GM12878 (cell line): Measurements from ENCODE around the gene CAPN8. TPM values are rescaled to one million over a fixed set of nuclear protein-coding genes. Genes with fewer than 3 reads are reported as not detected.

Experiments used
- ATAC-seq: fragments of 200-7000 bp; cut with Tn5 transposase; 3 replicates; pipeline ENCODE4 v1.9.1; 2020; ENCODE audit warnings: mild to moderate bottlenecking, moderate library complexity
- BruUV-seq: library from RNA; stranded (reverse); fragments of 400-500 nt; replicated peaks from 2 replicates; lab custom pipeline; 2021; lab: Mats Ljungman, UMichigan
- CTCF ChIA-PET: fragments of 300-600 bp; sonication (Branson Sonifier 250); formaldehyde crosslinking; extraction: SDS; loops from one replicate; lab custom pipeline; 2021; ENCODE audit warnings: inconsistent platforms; lab: Yijun Ruan, JAX
- POLR2A ChIA-PET: fragments of 350-600 bp; formaldehyde crosslinking; extraction: SDS; loops from one replicate; lab custom pipeline; 2021; ENCODE audit warnings: inconsistent platforms; lab: Charles Lee
- RAD21 ChIA-PET: fragments of 300-600 bp; sonication (Branson Sonifier 250); formaldehyde crosslinking; loops from one replicate; lab custom pipeline; 2023; ENCODE audit warnings: antibody characterized with exemption; ENCODE audit not compliant: unreplicated experiment; lab: Charles Lee
- SMC1A ChIA-PET: fragments of 300-600 bp; sonication (Branson Sonifier 250); formaldehyde crosslinking; loops from one replicate; lab custom pipeline; 2023; ENCODE audit not compliant: unreplicated experiment, uncharacterized antibody; lab: Charles Lee
- DNase-seq: peaks from one replicate; pipeline ENCODE4 v3.0.0-alpha.2; 2011; ENCODE audit warnings: low read depth, low spot score
- FAIRE-seq: peaks from 3 replicates; lab custom pipeline; 2011; peaks lifted over from hg19 to GRCh38; lab: Jason Lieb, UNC
- H2AFZ ChIP-seq: 2 replicates; pipeline ENCODE4 v1.6.0; 2011; ENCODE audit warnings: low read depth, low read length, control low read depth; ENCODE audit not compliant: control insufficient read depth
- H3K27ac ChIP-seq: 2 replicates; pipeline ENCODE4 v1.5.1; 2011; ENCODE audit warnings: control low read depth; ENCODE audit not compliant: control insufficient read depth, insufficient read depth
- H3K27me3 ChIP-seq, 2 experiments: replicated peaks in 1 of 2; 2 replicates each; pipeline versions ENCODE4 v1.6.0 to v1.6.1; 2011; ENCODE audit warnings: low read length in 1 of 2; ENCODE audit not compliant: control insufficient read depth in 2 of 2, insufficient read depth in 2 of 2
- H3K36me3 ChIP-seq, 2 experiments: 2 replicates each; pipeline ENCODE4 v1.5.1; 2011; ENCODE audit warnings: low read length in 1 of 2; ENCODE audit not compliant: control insufficient read depth in 2 of 2, insufficient read depth in 2 of 2
- H3K4me1 ChIP-seq: 2 replicates; pipeline ENCODE4 v1.6.1; 2011; ENCODE audit warnings: mild to moderate bottlenecking, low read length, moderate library complexity, mixed read lengths; ENCODE audit not compliant: control insufficient read depth, insufficient read depth
- H3K4me2 ChIP-seq: 2 replicates; pipeline ENCODE4 v1.6.0; 2011; ENCODE audit warnings: control low read depth; ENCODE audit not compliant: control insufficient read depth, insufficient read depth
- H3K4me3 ChIP-seq: fragments of 200-600 bp; sonication (generic); 2 replicates; pipeline ENCODE4 v1.5.1; 2016
- H3K79me2 ChIP-seq: 2 replicates; pipeline ENCODE4 v1.6.0; 2011; ENCODE audit warnings: low read length; ENCODE audit not compliant: control insufficient read depth, insufficient read depth
- H3K9ac ChIP-seq: 2 replicates; pipeline ENCODE4 v1.8.0; 2011; ENCODE audit warnings: low read length, control low read depth, mixed read lengths; ENCODE audit not compliant: control insufficient read depth, insufficient read depth
- H3K9me3 ChIP-seq: replicated peaks from 3 replicates; pipeline ENCODE4 v1.5.1; 2011; ENCODE audit warnings: mild to moderate bottlenecking, low read length; ENCODE audit not compliant: control insufficient read depth, insufficient read depth
- H4K20me1 ChIP-seq: 2 replicates; pipeline ENCODE4 v1.6.0; 2011; ENCODE audit not compliant: control insufficient read depth, insufficient read depth
- BMI1 ChIP-seq: fragments of 450-650 bp; IDR thresholded peaks from 2 replicates; pipeline ENCODE4 v1.6.1; 2016; ENCODE audit warnings: mild to moderate bottlenecking, moderate library complexity, borderline replicate concordance
- CBFB ChIP-seq: IDR thresholded peaks from 2 replicates; pipeline ENCODE4 v1.6.1; 2016; ENCODE audit warnings: antibody characterized with exemption, low read depth
- GATAD2B ChIP-seq: fragments of 450-650 bp; conservative IDR thresholded peaks from 2 replicates; pipeline ENCODE4 v1.6.1; 2017; ENCODE audit warnings: low read depth, mild to moderate bottlenecking, moderate library complexity
- HDGF ChIP-seq: fragments of 450-650 bp; IDR thresholded peaks from 2 replicates; pipeline ENCODE4 v1.6.1; 2016; ENCODE audit warnings: antibody characterized with exemption
- IKZF2 ChIP-seq, 2 experiments: fragments of 450-650 bp; IDR thresholded peaks; 2 replicates each; pipeline ENCODE4 v1.6.1; 2017; ENCODE audit warnings: mild to moderate bottlenecking in 2 of 2, moderate library complexity in 2 of 2
- MTA2 ChIP-seq: fragments of 450-650 bp; IDR thresholded peaks from 2 replicates; pipeline ENCODE4 v1.6.1; 2016; ENCODE audit warnings: low read depth, mild to moderate bottlenecking, moderate library complexity
- NFIC ChIP-seq: IDR thresholded peaks from 2 replicates; pipeline ENCODE4 v1.6.1; 2012; ENCODE audit warnings: low read depth, mild to moderate bottlenecking, inconsistent platforms, low read length, moderate library complexity
- TCF3 ChIP-seq: IDR thresholded peaks from 2 replicates; pipeline ENCODE4 v1.6.1; 2012; ENCODE audit warnings: low read depth, mild to moderate bottlenecking, low read length, borderline replicate concordance; ENCODE audit not compliant: insufficient read depth
- ZBTB33 ChIP-seq: fragments of 450-650 bp; IDR thresholded peaks from 2 replicates; pipeline ENCODE4 v1.6.1; 2017; ENCODE audit warnings: mild to moderate bottlenecking
- WGBS: methylation state at CpG from one replicate; pipeline ENCODE4 v1.1.6; 2016; ENCODE audit warnings: low lambda C conversion rate; ENCODE audit not compliant: insufficient replicate concordance, insufficient coverage; ENCODE audit errors: missing lambda C conversion rate; 5-methylcytosine and 5-hydroxymethylcytosine counted together
- in situ Hi-C: fragments of 300-500 bp; cut with MboI; formaldehyde crosslinking; loops from 9 replicates; pipeline ENCODE4 v1.14.3; 2018; ENCODE audit warnings: mixed read lengths
- intact Hi-C: fragments of 100-400 bp; cut with micrococcal nuclease; formaldehyde crosslinking; loops from one replicate; pipeline ENCODE4 v1.14.2; 2022; ENCODE audit not compliant: unreplicated experiment
- polyA plus RNA-seq, 11 experiments: library from polyadenylated mRNA; depleted of rRNA in 4 of 11; unstranded in 6 of 11; stranded (reverse) in 5 of 11; fragments of >200 nt; fragmentation: Nextera tagmentation in 4 of 11; fragmentation: Illumina TruSeq in 1 of 11; extraction: Ambion mirVana in 4 of 11; extraction: Trizol in 1 of 11; gene quantifications; 1 replicate in 1 of 11; 2 replicates in 10 of 11; pipeline versions ENCODE4 v1.2.1 to v1.2.3, GENCODE V29; 2011 to 2016; ENCODE audit warnings: inconsistent platforms in 2 of 11, missing spikeins in 2 of 11, low read depth in 1 of 11
- total RNA-seq, 4 experiments: library from RNA; depleted of rRNA in 3 of 4; stranded (reverse); fragments of >200 nt in 3 of 4; fragmentation: Illumina TruSeq in 1 of 4; extraction: Trizol in 1 of 4; gene quantifications; 2 replicates each; pipeline versions ENCODE4 v1.2.1 to v1.2.3, GENCODE V29; 2013 to 2021
- TF ChIP-seq, protein P1 (sequence below): IDR thresholded peaks from 2 replicates; pipeline ENCODE4 v1.6.1; 2012; ENCODE audit warnings: mild to moderate bottlenecking, low read depth, low read length
- TF ChIP-seq, protein P2 (sequence below): fragments of 450-650 bp; IDR thresholded peaks from 2 replicates; pipeline ENCODE4 v1.6.1; 2018; ENCODE audit warnings: mild to moderate bottlenecking, low read depth, moderate library complexity; ENCODE audit not compliant: partially characterized antibody

CAPN8 gene
- total and polyA plus RNA-seq, 10 of the 15 experiments (the other 5 are each of a cell fraction or from before 2014, with no cell fraction given) = 6.4 to 30.7 (median 12.3) TPM

DNA sequence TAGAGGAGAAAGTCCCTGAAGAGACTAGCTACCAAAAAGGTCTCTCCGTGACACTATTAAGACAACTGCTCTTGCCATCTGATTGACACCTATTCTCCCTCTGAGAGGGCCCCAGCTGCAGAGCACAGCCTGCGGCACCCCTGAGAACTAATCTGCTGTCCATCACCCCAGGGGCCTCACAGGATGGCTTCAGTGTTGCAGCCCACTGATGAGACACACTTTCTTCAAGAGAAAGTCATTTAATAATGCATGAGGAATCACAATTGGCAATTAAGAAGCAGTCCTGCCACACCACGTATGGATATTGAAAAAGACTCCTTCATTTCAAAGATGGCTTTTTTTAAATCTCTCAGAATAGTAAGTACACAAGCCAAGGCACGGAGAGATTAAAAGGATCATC is 48.9 kb downstream of the CAPN8 start (continued):
- TF ChIP-seq, protein P1, sequence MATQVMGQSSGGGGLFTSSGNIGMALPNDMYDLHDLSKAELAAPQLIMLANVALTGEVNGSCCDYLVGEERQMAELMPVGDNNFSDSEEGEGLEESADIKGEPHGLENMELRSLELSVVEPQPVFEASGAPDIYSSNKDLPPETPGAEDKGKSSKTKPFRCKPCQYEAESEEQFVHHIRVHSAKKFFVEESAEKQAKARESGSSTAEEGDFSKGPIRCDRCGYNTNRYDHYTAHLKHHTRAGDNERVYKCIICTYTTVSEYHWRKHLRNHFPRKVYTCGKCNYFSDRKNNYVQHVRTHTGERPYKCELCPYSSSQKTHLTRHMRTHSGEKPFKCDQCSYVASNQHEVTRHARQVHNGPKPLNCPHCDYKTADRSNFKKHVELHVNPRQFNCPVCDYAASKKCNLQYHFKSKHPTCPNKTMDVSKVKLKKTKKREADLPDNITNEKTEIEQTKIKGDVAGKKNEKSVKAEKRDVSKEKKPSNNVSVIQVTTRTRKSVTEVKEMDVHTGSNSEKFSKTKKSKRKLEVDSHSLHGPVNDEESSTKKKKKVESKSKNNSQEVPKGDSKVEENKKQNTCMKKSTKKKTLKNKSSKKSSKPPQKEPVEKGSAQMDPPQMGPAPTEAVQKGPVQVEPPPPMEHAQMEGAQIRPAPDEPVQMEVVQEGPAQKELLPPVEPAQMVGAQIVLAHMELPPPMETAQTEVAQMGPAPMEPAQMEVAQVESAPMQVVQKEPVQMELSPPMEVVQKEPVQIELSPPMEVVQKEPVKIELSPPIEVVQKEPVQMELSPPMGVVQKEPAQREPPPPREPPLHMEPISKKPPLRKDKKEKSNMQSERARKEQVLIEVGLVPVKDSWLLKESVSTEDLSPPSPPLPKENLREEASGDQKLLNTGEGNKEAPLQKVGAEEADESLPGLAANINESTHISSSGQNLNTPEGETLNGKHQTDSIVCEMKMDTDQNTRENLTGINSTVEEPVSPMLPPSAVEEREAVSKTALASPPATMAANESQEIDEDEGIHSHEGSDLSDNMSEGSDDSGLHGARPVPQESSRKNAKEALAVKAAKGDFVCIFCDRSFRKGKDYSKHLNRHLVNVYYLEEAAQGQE = no peak
- TF ChIP-seq ZBTB33 (no peak), TCF3 (no peak)

- no peak overlapping the region for H3K4me2 ChIP-seq
- in situ Hi-C loops = no loop called here
- WGBS = 0% methylated on average over 1 of the region's 1 CpG
- no TSS peak for BruUV-seq
- no peaks in the 10 kb centered on the region for H3K9me3 ChIP-seq
- DNase-seq (no peak), FAIRE-seq (no peak), ATAC-seq (no peak)
- peaks cover 0 to 3% of the 10 kb centered on the region in 2 experiments; a peak in 1 of 4 replicates for H3K27me3 ChIP-seq
- no peaks in the 10 kb centered on the region for H3K36me3 ChIP-seq
- H2AFZ ChIP-seq = no peak overlapping the region
- intact Hi-C loops = no loop called here
- SMC1A ChIA-PET = interaction anchor here (1.0 to 6.0 kb wide), 10 partner anchors 9 to 116 kb away, joined by 3 to 69 read pairs (median 4); no protein-coding TSS in a partner anchor
- H3K4me1 ChIP-seq = no peaks in the 10 kb centered on the region
- H3K4me3 ChIP-seq = no peak overlapping the region
- RAD21 ChIA-PET = interaction anchor here (2.2 to 4.6 kb wide), 4 partner anchors 9 to 62 kb away, joined by 5 to 46 read pairs (median 13); no protein-coding TSS in a partner anchor
- CTCF ChIA-PET = interaction anchor here (0.9 to 7.4 kb wide), 14 partner anchors 8 to 482 kb away, joined by 3 to 160 read pairs (median 6); no protein-coding TSS in a partner anchor
- no peaks in the 10 kb centered on the region for H3K79me2 ChIP-seq
- H3K27ac ChIP-seq = no peak overlapping the region
- TF ChIP-seq HDGF (no peak), TCF3 (no peak), GATAD2B (no peak), IKZF2 (IDR thresholded peaks at IDR 0.05) (no peak), MTA2 (no peak), NFIC (no peak), CBFB (no peak), BMI1 (no peak)
- TF ChIP-seq, protein P2, sequence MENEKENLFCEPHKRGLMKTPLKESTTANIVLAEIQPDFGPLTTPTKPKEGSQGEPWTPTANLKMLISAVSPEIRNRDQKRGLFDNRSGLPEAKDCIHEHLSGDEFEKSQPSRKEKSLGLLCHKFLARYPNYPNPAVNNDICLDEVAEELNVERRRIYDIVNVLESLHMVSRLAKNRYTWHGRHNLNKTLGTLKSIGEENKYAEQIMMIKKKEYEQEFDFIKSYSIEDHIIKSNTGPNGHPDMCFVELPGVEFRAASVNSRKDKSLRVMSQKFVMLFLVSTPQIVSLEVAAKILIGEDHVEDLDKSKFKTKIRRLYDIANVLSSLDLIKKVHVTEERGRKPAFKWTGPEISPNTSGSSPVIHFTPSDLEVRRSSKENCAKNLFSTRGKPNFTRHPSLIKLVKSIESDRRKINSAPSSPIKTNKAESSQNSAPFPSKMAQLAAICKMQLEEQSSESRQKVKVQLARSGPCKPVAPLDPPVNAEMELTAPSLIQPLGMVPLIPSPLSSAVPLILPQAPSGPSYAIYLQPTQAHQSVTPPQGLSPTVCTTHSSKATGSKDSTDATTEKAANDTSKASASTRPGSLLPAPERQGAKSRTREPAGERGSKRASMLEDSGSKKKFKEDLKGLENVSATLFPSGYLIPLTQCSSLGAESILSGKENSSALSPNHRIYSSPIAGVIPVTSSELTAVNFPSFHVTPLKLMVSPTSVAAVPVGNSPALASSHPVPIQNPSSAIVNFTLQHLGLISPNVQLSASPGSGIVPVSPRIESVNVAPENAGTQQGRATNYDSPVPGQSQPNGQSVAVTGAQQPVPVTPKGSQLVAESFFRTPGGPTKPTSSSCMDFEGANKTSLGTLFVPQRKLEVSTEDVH = no peak
- H3K9ac ChIP-seq = no peak overlapping the region
- POLR2A ChIA-PET = interaction anchor here (0.7 to 4.3 kb wide), 2 partner anchors 55 to 57 kb away, joined by 3 to 23 read pairs; no protein-coding TSS in a partner anchor
- no peaks in the 10 kb centered on the region for H4K20me1 ChIP-seq
Observed at GRCh38 chr1:223611936-223612335, 53.6 kb downstream of the CAPN8 start.
